Activated naive CD4-positive, alpha-beta T cell treated with anti-CD3 and anti-CD28 coated beads, Interleukin-2, amount 50 U/mL, for 16 hours (primary cell): Measurements from ENCODE around the gene NKX2-2.
A peak's percentile ranks its signal among the peaks of the same experiment; 100 is the strongest.
"Not testable (repeated sequence)": the region's sequence is repeated elsewhere in the genome, so short reads cannot be mapped to it uniquely, and the experiment has no call there.

Experiments
- DNase-seq: peaks from one replicate; pipeline ENCODE4 v3.0.0-alpha.2; 2020

The NKX2-2 gene

DNA sequence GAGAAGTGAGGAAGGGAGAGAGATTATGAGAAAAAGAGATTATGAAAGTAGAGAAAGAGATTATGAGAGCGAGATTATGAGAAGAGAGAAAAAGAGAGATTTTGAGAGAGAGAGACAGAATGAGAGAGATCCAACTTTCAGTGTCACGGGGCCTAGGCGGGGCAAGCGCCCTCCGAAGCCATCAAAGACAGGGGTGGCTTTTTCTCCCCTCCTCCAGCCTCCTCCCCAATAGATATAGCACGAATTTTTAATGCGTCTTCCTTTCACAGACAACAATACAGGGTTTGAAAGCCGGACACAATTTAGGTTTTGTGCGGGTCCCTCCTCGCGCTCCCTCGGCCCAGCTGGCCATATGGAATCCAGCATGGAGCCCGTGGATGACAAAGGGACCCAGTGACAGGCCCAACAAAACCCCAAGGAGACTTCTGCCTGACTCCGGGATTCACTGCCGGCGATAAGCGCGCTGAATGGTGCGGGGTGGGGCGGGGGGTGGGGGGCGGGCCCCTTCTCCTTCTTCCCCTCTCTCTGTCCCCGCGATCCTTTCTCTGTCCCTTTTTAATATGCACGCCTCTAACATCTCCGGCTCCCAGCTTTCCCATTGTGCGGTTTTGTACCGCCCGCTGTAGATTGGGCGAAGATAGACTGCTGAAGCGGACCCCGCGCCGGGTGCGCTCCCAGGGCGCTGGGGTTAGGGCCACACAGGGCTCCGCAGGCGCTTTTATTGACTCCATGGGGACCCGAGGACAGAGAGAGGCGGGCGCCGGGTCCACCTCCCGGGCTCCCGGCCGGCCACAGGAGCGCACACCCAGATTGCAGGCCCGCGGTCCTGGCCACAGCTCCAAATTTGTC lies 5.4 kb downstream of the NKX2-2 start:
- no peak for DNase-seq

DNA sequence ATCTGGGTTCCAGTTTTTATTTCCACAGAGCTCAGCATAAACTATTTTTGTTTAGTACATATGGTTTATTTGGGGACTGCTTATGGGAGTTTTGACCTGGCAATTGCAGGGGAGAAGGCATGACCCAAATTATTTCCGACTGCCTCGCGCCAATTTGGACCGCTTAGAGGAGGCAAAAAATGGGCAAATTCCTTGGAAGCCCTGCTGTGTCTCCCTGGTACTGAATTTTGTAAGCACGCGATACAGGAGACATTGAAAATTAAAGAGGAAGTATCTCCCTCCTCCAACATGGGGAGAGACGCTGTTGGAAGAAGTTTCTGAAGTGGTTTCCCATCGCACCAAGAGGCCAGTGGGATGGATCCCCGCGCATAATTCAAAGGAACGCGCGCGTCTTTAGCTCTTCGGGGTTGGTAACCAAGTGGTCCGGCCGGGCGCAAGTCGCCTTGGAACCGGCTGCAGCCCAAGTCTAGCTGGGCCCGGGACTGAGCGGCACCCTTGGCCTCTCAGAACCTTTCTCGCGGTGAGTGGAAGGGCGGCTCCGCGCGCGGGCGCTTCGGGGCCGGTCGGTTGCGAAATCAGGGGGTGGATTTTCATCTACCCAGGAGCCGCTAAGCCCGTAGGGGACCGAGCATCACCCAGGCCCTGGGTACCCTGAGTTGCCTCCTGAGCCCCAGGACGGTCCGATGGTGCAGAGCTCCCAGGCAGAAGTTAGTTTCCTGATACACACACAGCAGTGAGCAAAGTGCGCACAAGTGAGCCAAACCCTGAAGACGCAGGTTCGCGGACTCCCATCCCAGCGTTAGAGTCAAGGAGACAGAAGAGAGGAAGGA lies 6.2 kb downstream of the NKX2-2 start:
- DNase-seq, result no peak

DNA sequence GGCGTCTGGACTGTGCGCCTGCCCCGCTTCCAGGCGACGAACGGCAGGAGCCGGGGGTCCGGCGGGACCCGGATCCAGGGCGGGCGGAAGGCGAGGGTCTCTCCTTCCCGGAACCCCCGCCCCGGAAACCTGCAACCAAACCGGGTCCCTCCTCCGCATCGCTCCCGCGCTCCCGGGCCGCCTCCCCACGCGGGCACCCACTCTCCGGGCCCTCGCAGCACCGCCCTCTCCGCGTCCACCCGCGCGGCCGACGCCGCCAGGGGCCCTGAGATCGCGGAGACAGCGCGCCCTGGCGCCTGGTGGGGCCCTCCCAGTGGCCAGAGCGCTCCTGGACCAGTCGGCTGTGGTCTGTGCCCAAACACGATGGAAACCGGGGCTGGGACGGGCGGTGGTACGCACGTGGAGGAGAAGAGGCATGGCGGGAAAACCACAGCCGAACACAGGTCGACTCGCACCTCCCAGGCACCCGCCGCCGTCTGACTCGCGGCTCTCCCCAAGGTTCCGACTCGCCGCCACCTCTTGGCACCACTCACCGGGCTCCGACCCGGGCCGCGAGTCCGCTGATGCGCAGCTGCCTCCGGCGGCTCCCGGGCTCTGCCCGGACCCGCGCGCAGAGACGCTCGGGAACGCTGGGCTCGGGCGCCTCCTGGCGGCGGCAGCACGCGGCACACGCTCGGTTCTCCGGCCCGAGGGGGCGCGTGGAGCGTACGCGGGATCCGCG lies 7.9 kb downstream of the NKX2-2 start:
- DNase-seq, result peak; percentile 77

DNA sequence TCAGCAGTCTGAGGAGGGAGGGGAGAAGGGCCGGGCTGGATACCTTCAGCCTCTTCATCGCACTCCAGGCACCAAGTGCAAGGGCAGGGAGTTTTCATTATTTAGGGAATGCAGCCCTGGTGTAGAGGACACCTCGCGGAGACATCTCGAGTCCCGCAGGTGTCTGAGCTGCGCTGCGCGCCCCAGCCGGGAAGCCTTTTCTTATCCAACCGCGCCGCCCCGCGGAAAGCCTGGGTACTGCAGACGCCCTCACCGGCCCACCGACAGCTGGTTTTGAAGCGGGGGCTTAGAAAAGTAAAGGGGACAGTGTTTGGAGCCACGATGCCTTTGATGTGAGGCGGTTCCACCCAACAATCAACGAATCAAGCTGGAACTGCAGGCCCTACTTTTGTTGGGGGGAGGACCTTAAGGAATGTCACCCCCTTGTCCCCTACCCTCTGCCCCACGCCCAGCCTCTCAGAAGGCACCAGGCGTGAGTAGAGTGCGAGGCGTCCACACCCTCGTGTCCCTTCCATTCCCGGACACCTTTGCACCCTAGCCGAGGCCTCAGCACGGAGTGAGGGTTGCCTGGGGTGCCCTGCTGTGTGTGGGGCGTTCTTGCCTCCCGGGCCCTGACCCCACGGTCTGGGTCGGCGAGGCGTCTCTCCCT lies 8.6 kb downstream of the NKX2-2 start:
- peak; percentile 84 for DNase-seq

DNA sequence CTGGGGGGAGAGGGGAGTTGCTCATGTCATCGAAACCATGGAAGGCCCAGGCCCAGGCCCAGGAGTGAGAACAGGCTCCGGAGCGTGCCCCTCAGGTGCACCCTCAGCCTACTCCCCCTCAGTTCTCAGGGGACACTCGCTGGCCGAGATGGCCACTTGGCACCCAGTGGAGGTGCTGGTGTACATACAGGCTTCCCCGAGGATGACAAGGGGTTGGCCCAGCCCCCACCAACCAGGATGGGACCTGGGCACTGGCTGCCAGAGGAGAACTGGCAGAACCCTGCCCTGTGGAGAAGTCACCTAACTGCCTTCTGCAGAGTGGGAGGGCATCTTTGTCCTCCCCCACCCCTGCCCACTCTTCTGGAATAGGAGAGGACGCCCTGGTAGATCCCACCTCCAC lies 9.5 kb downstream of the NKX2-2 start:
- DNase-seq, result no peak

DNA sequence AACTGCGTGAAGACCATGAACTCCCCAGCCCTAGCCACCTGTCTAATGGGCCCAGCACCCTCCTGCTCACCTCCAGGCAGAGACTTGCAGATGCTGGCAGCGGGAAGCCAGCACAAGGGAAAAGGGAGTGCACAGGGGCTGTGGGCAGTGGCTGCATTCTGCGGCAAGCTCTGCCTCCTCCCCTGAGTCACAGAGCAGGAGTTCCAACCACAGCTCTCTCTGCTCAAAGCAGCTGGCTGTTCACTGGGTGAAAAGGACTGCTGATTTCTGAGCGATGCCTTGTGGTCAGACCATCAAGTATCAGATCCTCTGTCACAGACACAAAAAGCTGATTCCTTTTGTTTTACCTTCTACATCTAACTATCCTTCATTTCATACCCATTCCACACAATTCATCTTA lies 10.5 kb downstream of the NKX2-2 start:
- no peak for DNase-seq

DNA sequence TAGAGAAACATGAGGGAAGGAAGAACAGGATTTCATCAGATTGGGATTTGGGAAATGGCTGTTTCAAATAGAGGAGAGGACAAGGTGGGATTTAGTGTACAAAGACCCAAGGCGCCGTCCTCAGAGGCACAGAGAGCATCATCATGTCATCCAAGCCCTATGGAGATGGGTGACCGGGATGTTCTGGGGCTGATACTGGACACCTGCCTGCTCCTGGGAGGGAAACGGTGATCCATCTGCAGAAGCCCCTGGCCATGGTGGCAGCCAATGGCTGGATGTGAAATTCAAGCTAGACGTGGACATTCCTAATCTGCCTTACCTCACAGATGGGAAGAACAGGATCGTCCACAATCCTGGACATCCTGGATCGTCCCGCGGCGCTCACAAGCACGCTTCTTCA lies 12.7 kb downstream of the NKX2-2 start:
- DNase-seq, result no peak

DNA sequence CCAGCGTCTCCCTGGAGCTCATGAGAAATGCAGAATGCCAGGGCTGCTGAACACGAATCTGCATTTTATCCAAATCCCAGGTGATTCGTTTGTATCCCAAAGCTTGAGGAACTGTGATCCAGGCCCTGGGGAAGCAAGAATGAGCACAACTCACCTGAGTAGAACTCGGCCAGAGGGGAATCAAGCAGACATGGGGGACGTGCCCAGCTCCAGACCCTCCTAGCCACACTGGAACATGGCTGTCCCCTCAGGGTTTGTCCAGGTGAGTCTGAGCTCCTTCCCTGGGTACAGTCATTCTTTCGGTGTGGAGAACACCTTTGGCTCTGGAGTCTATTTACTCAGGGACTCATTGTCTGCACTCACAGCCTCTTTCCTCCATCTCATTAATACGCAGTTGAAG lies 13.3 kb downstream of the NKX2-2 start:
- DNase-seq, result no peak

DNA sequence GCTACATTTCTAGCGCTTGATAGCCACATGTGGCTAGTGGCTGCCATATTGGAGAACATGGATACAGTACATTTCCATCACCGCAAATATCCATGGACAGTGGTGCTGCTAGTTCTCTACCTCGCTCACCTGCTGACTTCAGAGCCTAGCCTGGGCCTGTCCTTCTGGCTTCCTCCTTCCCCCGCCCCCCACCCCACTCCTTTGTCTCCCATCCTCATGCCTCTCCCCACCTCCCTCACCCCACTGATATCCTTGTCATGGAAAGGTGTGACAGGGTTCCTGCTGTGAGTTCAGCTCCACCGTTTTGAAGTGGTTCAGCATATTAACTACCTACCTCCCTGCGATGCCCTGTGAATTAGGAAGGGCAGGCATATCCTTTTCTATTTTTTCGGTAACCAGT lies 14.2 kb downstream of the NKX2-2 start:
- no peak for DNase-seq

DNA sequence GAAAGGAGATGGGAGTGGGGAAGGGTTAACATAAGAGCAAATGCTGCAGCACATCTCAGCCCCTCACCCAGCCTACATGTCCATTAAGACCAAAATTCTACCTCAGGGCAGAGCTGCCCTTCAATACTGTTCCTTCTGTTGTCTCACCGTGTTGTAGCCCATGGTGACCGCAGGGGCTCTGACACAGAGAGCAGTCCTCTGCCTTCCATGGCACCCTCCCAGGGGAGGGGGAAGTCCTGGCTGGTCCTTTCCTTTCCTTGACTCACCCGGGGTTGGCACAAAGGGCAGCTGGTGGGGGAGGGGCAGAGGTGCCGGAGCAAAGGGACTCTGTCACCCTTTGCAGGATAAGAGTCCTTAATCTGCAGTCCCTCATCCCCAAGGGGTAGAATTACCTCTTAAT lies 15.2 kb downstream of the NKX2-2 start:
- DNase-seq, result no peak

DNA sequence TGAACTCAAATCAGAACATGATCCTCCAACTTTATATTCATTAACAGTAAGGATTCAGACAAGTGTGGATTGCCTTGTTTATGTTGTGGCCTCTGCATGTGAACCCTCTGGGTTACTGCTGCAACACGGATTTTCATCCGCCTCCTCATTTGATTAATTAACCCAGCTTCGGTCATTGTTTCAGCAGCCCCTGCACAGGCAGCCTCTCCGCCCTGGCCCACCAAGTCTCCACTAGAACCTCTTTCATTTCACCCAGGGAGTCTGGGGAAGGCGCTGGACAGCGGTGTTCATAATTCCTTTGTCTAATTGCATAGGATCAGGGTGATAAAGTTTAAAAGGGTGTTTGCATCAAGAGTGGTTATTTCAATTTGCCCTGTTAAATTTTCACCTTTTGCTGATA lies 15.7 kb downstream of the NKX2-2 start:
- no peak for DNase-seq

DNA sequence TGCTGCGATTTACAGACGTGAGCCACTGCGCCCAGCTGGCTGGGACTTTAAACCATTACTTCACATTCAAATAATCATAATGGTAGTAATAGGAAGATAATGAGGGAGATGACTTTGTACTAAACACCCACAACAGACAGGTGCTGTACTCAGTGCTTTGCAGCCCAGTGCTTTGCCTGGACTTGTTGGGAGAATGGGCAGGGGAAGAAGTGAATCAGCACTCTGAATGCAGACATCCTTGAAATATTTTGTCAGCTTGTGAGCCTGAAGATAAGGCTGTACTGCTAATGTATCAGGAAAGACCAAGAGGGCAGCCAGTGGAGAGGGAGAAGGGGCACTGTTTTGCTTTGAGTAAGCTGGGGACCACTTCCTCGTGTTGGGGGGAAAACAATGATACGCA lies 17.4 kb downstream of the NKX2-2 start:
- DNase-seq, result no peak

DNA sequence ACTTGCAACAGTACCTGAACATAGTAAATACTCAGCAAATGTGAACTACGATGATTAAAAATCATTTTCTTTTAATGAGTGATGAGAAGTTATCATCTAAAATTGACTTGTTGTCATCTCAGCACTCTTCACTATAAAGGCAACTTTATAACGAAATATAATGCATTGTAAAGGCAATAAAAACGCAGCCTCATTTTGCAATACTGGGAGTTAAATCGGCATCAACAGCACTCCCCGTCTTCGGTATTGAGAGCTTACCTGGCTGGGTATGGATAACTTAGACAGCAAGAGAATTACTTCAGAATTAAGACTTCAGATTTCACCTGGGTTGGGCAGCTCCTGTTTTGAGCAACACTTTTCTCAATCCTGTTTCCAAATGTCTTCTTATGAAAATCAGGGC lies 20.8 kb downstream of the NKX2-2 start:
- no peak for DNase-seq

DNA sequence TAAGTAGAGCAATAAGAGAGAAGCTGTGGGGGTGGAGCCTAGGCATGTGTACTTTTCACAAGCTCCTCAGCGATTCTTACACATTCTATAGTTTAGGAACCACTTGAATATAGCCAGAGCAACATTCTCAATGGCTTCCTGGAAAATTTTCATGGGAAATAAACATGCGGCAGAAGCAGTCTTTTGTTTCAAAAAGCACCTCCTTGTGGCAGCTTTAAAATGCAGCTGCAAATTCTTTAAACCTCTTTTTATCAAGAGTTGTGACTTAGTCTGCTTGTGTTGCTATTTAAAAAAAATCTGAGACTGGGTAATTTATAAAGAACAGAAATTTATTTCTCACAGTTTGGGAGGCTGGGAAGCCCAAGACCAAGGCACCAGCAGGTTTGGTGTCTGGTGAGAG lies 23.8 kb downstream of the NKX2-2 start:
- DNase-seq, result no peak

DNA sequence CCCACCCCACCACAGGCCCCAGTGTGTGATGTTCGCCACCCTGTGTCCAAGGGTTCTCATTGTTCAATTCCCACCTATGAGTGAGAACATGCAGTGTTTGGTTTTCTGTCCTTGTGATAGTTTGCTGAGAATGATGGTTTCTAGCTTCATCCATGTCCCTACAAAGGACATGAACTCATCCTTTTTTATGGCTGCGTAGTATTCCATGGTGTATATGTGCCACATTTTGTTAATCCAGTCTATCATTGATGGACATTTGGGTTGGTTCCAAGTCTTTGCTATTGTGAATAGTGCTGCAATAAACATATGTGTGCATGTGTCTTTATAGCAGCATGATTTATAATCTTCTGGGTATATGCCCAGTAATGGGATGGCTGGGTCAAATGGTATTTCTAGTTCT lies 33.7 kb downstream of the NKX2-2 start:
- not testable (repeated sequence) for DNase-seq

DNA sequence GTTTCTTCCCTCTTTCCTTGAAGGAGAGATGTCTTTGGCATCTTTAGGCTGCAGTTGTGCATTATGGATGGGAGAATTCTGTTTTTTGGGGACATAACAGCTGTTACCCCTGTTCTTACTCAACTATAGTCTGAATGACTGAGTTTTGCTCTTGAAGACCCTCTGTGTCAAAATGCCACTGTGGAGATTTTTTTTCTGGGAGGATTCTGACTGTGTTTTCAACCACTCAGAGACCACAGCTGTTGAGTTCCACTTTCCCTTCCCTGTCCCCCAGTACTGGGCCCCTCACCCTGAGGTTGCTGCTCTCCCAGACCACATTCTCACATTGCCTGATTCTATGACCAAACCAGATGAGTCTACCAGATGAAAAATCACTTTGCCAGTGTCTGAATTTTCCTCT lies 48.1 kb downstream of the NKX2-2 start:
- no peak for DNase-seq

DNA sequence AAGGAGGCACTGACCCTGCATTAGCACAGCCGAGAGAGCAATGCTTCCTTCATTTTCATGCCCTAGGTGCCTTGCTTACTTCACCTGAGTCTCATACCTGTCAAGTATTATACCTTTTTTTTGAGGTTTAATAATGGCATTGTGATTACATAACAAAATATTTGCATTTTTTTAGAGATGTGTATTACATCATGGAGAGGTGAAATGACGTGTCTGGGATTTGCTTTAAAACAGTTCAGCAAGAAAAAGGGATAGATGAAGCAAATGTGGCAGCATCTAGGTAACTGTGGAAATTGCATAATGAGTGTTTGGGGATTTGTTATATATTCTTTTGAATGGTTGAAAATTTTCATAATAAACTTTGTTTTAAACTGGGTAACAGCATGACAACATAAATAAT lies 48.9 kb downstream of the NKX2-2 start:
- DNase-seq, result no peak
